ENCODE measurements around the gene TP73. TPM values are rescaled to one million over a fixed set of nuclear protein-coding genes. Genes with fewer than 3 reads are reported as not detected.

TP73 gene
- total and polyA plus RNA-seq, 2 donors from 2014 or later = 0.54 TPM; not detected in 1

DNA sequence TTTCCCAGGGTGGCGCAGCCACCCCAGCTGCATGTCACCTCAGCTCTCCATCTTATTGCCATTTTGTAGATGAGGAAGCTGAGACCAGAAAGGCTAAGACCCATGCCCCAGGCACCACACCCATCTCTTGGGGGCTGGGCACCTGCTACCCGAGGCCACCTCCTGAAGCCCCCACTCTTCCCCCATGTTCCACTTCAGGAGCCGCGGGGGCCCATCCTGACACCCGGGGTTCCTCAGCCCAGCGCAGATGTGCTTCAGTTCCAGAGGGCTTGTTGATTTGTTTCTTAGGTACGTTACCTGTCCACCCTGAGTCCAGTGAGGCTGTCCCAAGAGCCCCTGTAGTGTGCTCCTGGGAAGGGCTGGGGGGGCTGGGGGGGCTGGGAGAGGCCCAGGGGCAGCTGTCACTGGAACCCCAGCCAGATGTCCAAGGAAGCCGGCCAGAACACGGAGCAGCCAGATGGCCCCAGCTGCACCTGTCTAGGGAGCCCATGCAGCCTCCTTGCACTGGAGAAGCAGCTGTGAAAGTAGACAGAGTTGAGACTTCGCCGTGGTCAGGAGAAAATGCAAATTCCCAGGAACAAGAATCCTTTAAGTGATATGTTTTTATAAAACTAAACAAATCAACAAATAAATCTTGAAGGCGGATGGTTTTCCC is 82.8 kb downstream of the TP73 start:
- DNase-seq = no peak
- no peak for FAIRE-seq
- no peak overlapping the region for H3K9ac ChIP-seq (ENCODE audit: low read length in 3 of 3)
- H3K27ac ChIP-seq (ENCODE audit: low read depth in 2 of 2, low read length in 2 of 2) = no peak overlapping the region
- no peak overlapping the region for H3K4me3 ChIP-seq (ENCODE audit: low read length in 3 of 3)
- no peaks in the 10 kb centered on the region for H3K4me1 ChIP-seq (ENCODE audit: control insufficient read depth in 2 of 3, insufficient read depth in 2 of 3, low read depth in 1 of 3, low read length in 3 of 3)
- H3K36me3 ChIP-seq (ENCODE audit: control insufficient read depth in 2 of 3, insufficient read depth in 3 of 3, low read length in 3 of 3) = peaks cover 2 to 19% (median 5%) of the 10 kb centered on the region in 3 donors
- intact Hi-C loops (cut with DNase I) = no loop called here
- no peaks in the 10 kb centered on the region for H3K27me3 ChIP-seq (ENCODE audit: control insufficient read depth, insufficient read depth, low read length)
- H3K9me3 ChIP-seq (ENCODE audit: control insufficient read depth in 2 of 3, insufficient read depth in 1 of 3, low read length in 3 of 3) = no peaks in the 10 kb centered on the region
- TF ChIP-seq, protein P1, sequence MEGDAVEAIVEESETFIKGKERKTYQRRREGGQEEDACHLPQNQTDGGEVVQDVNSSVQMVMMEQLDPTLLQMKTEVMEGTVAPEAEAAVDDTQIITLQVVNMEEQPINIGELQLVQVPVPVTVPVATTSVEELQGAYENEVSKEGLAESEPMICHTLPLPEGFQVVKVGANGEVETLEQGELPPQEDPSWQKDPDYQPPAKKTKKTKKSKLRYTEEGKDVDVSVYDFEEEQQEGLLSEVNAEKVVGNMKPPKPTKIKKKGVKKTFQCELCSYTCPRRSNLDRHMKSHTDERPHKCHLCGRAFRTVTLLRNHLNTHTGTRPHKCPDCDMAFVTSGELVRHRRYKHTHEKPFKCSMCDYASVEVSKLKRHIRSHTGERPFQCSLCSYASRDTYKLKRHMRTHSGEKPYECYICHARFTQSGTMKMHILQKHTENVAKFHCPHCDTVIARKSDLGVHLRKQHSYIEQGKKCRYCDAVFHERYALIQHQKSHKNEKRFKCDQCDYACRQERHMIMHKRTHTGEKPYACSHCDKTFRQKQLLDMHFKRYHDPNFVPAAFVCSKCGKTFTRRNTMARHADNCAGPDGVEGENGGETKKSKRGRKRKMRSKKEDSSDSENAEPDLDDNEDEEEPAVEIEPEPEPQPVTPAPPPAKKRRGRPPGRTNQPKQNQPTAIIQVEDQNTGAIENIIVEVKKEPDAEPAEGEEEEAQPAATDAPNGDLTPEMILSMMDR (IDR thresholded peaks at IDR 0.05; ENCODE audit: borderline replicate concordance, extremely low read depth, insufficient read depth) = no peak

DNA sequence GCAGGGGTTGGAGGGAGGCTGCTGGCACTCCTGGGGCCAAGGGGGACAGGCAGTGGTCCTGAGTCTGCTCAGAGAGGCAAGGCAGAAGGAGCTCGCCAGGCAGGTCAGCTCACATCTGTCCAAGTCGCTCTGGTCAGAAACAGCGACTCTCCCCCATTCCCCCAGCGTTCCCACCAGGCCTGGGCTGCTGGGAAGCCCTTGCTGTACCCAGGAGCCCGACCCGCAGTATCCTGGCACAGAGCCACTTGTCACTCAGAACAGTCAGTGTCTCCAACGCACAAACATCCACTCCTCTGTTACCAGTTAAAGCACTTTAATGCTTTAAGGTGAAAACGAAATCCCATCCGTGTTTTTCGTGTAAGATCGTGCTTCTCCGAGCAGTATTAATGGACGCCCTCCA is 83.4 kb downstream of the TP73 start:
- TF ChIP-seq, protein P1 (IDR thresholded peaks at IDR 0.05; ENCODE audit: borderline replicate concordance, extremely low read depth, insufficient read depth) = no peak

DNA sequence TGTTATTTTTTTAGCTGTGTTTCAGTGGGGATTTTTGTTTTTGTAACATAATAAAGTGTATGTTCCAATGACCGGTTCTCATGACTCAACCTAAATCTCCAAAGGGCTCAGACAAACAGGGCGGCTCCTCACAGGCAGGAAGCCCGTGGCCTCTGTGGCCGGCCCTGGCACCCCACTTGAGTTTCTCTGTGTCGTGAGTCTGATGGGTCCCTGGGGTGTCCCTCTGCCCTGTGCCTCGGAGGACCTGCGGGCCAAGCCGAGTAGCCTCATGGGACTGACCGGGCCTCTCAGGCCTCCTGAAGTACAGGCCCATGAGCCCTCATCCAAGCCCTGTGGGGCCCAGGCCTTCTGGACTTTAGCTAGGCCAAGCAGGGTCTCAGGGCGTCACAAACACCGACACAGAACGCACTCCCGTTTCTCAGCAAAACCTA is 83.8 kb downstream of the TP73 start:
- peak in 1 of 5 donors; percentile 52 for DNase-seq
- no peaks in the 10 kb centered on the region for H3K27me3 ChIP-seq (ENCODE audit: control insufficient read depth, insufficient read depth, low read length)
- intact Hi-C loops (cut with DNase I) = no loop called here
- H3K36me3 ChIP-seq (ENCODE audit: control insufficient read depth in 2 of 3, insufficient read depth in 3 of 3, low read length in 3 of 3) = peaks cover 2 to 20% (median 5%) of the 10 kb centered on the region in 3 donors
- no peak overlapping the region for H3K27ac ChIP-seq (ENCODE audit: low read depth in 2 of 2, low read length in 2 of 2)
- TF ChIP-seq, protein P1 (IDR thresholded peaks at IDR 0.05; ENCODE audit: borderline replicate concordance, extremely low read depth, insufficient read depth) = no peak
- no peak overlapping the region for H3K4me3 ChIP-seq (ENCODE audit: low read length in 3 of 3)
- FAIRE-seq = no peak
- no peaks in the 10 kb centered on the region for H3K4me1 ChIP-seq (ENCODE audit: control insufficient read depth in 2 of 3, insufficient read depth in 2 of 3, low read depth in 1 of 3, low read length in 3 of 3)
- H3K9me3 ChIP-seq (ENCODE audit: control insufficient read depth in 2 of 3, insufficient read depth in 1 of 3, low read length in 3 of 3) = no peaks in the 10 kb centered on the region
- no peak overlapping the region for H3K9ac ChIP-seq (ENCODE audit: low read length in 3 of 3)

More for the DNA sequence above, 83.4 kb downstream of the TP73 start:
- Histone ChIP-seq H3K9ac (ENCODE audit: low read length in 3 of 3) (no peak overlapping the region), H3K27ac (ENCODE audit: low read depth in 2 of 2, low read length in 2 of 2) (no peak overlapping the region), H3K4me1 (ENCODE audit: control insufficient read depth in 2 of 3, insufficient read depth in 2 of 3, low read depth in 1 of 3, low read length in 3 of 3) (no peaks in the 10 kb centered on the region), H3K27me3 (ENCODE audit: control insufficient read depth, insufficient read depth, low read length) (no peaks in the 10 kb centered on the region), H3K4me3 (ENCODE audit: low read length in 3 of 3) (no peak overlapping the region), H3K36me3 (ENCODE audit: control insufficient read depth in 2 of 3, insufficient read depth in 3 of 3, low read length in 3 of 3) (peaks cover 2 to 20% (median 5%) of the 10 kb centered on the region in 3 donors), H3K9me3 (ENCODE audit: control insufficient read depth in 2 of 3, insufficient read depth in 1 of 3, low read length in 3 of 3) (no peaks in the 10 kb centered on the region)
- intact Hi-C loops (cut with DNase I) = no loop called here
- DNase-seq (peak in 1 of 5 donors; percentile 49), FAIRE-seq (no peak)

All from kidney (tissue), 14 donors.